GM23338 (cell line): ENCODE data around the gene NBAS. TPM values are rescaled to one million over a fixed set of nuclear protein-coding genes. Genes with fewer than 3 reads are reported as not detected.

ENCODE experiments used
- ATAC-seq: fragments of 200-7000 bp; cut with Tn5 transposase; 3 replicates; pipeline ENCODE4 v1.9.1; 2020
- DNase-seq: peaks from one replicate; pipeline ENCODE4 v3.0.0-alpha.2; 2015; ENCODE audit warnings: low spot score
- H2AFZ ChIP-seq: fragments of 200-600 bp; sonication (generic); 2 replicates; pipeline ENCODE4 v1.8.0; 2016; ENCODE audit warnings: antibody characterized with exemption, mild to moderate bottlenecking, moderate library complexity
- H3F3A ChIP-seq: fragments of 200-600 bp; sonication (generic); replicated peaks from 2 replicates; pipeline ENCODE4 v1.8.0; 2017; ENCODE audit warnings: antibody characterized with exemption, mixed run types, low read depth
- H3K27ac ChIP-seq: fragments of 200-600 bp; sonication (generic); 2 replicates; pipeline ENCODE4 v1.6.1; 2016; ENCODE audit warnings: low read depth
- H3K27me3 ChIP-seq: fragments of 200-600 bp; sonication (generic); 2 replicates; pipeline ENCODE4 v1.8.0; 2016; ENCODE audit warnings: mild to moderate bottlenecking, mixed run types, moderate library complexity; ENCODE audit not compliant: insufficient read depth
- H3K36me3 ChIP-seq: fragments of 200-600 bp; sonication (generic); 2 replicates; pipeline ENCODE4 v1.8.0; 2016; ENCODE audit warnings: mild to moderate bottlenecking; ENCODE audit not compliant: insufficient read depth
- H3K4me1 ChIP-seq: fragments of 200-600 bp; sonication (generic); 2 replicates; pipeline ENCODE4 v1.8.0; 2016; ENCODE audit warnings: mild to moderate bottlenecking, moderate library complexity; ENCODE audit not compliant: insufficient read depth
- H3K4me2 ChIP-seq: fragments of 200-600 bp; sonication (generic); 2 replicates; pipeline ENCODE4 v1.7.1; 2017; ENCODE audit warnings: mixed run types
- H3K4me3 ChIP-seq: fragments of 200-600 bp; sonication (generic); 2 replicates; pipeline ENCODE4 v1.6.1; 2016; ENCODE audit warnings: mixed run types
- H3K79me2 ChIP-seq: fragments of 200-600 bp; sonication (generic); replicated peaks from 2 replicates; pipeline ENCODE4 v1.8.0; 2017; ENCODE audit warnings: mild to moderate bottlenecking; ENCODE audit not compliant: insufficient read depth
- H3K9me2 ChIP-seq: fragments of 200-600 bp; sonication (generic); 2 replicates; pipeline ENCODE4 v1.8.0; 2017; ENCODE audit not compliant: insufficient read depth
- H4K20me1 ChIP-seq: fragments of 200-600 bp; sonication (generic); replicated peaks from 2 replicates; pipeline ENCODE4 v1.8.0; 2017; ENCODE audit warnings: mild to moderate bottlenecking; ENCODE audit not compliant: insufficient read depth
- H3K27ac Mint-ChIP-seq: 2 replicates; pipeline ENCODE4 v1.8.0; 2020; ENCODE audit warnings: inconsistent platforms, mild to moderate bottlenecking, moderate library complexity, mixed read lengths
- H3K27me3 Mint-ChIP-seq: 3 replicates; pipeline ENCODE4 v1.8.0; 2022; ENCODE audit warnings: low read depth, mild to moderate bottlenecking, moderate library complexity, mixed read lengths, inconsistent platforms; ENCODE audit not compliant: insufficient read depth, poor library complexity
- H3K36me3 Mint-ChIP-seq: 3 replicates; pipeline ENCODE4 v1.8.0; 2021; ENCODE audit warnings: low read depth, mild to moderate bottlenecking, inconsistent platforms, moderate library complexity, mixed read lengths
- H3K4me1 Mint-ChIP-seq: 3 replicates; pipeline ENCODE4 v1.8.0; 2020; ENCODE audit warnings: mild to moderate bottlenecking, inconsistent platforms, mixed read lengths
- H3K4me3 Mint-ChIP-seq: 3 replicates; pipeline ENCODE4 v1.8.0; 2021; ENCODE audit warnings: moderate library complexity, mild to moderate bottlenecking, inconsistent platforms, mixed read lengths
- H3K9me3 Mint-ChIP-seq: 3 replicates; pipeline ENCODE4 v1.8.0; 2020; ENCODE audit warnings: moderate library complexity, mild to moderate bottlenecking, inconsistent platforms, mixed read lengths
- CREB1 ChIP-seq: fragments of 250-450 bp; sonication (Bioruptor Pico); IDR thresholded peaks from 2 replicates; pipeline ENCODE4 v1.5.0; 2020; ENCODE audit warnings: low read depth, mild to moderate bottlenecking, moderate library complexity
- EZH2 ChIP-seq: fragments of 200-600 bp; sonication (generic); IDR thresholded peaks from one replicate; pipeline ENCODE4 v1.8.0; 2017; ENCODE audit warnings: antibody characterized with exemption, mild to moderate bottlenecking, low read depth; ENCODE audit not compliant: unreplicated experiment
- EZH2phosphoT487 ChIP-seq: fragments of 200-600 bp; sonication (generic); IDR thresholded peaks from one replicate; pipeline ENCODE4 v1.8.1; 2018; ENCODE audit warnings: antibody characterized with exemption; ENCODE audit not compliant: unreplicated experiment
- JUNB ChIP-seq: IDR thresholded peaks from one replicate; pipeline ENCODE4 v1.6.1; 2016; ENCODE audit warnings: antibody characterized with exemption; ENCODE audit not compliant: unreplicated experiment
- NANOG ChIP-seq: IDR thresholded peaks from 2 replicates; pipeline ENCODE4 v1.6.1; 2016; ENCODE audit warnings: antibody characterized with exemption, borderline replicate concordance
- POLR2AphosphoS5 ChIP-seq: IDR thresholded peaks from 2 replicates; pipeline ENCODE4 v1.6.1; 2016; ENCODE audit warnings: antibody characterized with exemption, low read depth
- STAT1 ChIP-seq: IDR thresholded peaks from one replicate; pipeline ENCODE4 v1.6.1; 2016; ENCODE audit warnings: antibody characterized with exemption; ENCODE audit not compliant: unreplicated experiment
- ZNF114 ChIP-seq: fragments of 250-450 bp; sonication (Bioruptor Pico); IDR thresholded peaks from 2 replicates; pipeline ENCODE4 v1.5.0; 2020; ENCODE audit warnings: mild to moderate bottlenecking, moderate library complexity
- ZNF331 ChIP-seq: fragments of 250-450 bp; sonication (Bioruptor Pico); IDR thresholded peaks from 2 replicates; pipeline ENCODE4 v1.5.0; 2020; ENCODE audit warnings: low read depth, mild to moderate bottlenecking, moderate library complexity
- polyA plus RNA-seq: library from polyadenylated mRNA; unstranded; fragments of >200 nt; fragmentation: Nextera tagmentation; extraction: Ambion mirVana; gene quantifications from 2 replicates; pipeline ENCODE4 v1.2.1, GENCODE V29; 2016
- total RNA-seq: library from RNA; depleted of rRNA; stranded (reverse); fragments of >200 nt; shearing (Covaris generic); gene quantifications from 2 replicates; pipeline ENCODE4 v1.2.3, GENCODE V29; 2014
- TF ChIP-seq, protein P1 (sequence below): fragments of 250-450 bp; sonication (Bioruptor Pico); IDR thresholded peaks from 2 replicates; pipeline ENCODE4 v1.5.0; 2020; ENCODE audit warnings: mild to moderate bottlenecking, moderate library complexity
- TF ChIP-seq, protein P2 (sequence below): IDR thresholded peaks from one replicate; pipeline ENCODE4 v1.6.1; 2018; ENCODE audit warnings: antibody characterized with exemption; ENCODE audit not compliant: unreplicated experiment
- TF ChIP-seq, protein P3 (sequence below): IDR thresholded peaks from 2 replicates; pipeline ENCODE4 v1.6.1; 2016; ENCODE audit warnings: antibody characterized with exemption
- TF ChIP-seq, protein P4 (sequence below), 2 experiments: fragments of 200-600 bp in 1 of 2; sonication (generic) in 1 of 2; conservative IDR thresholded peaks; 2 replicates each; pipeline versions ENCODE4 v1.5.1 to v1.6.1; 2016 to 2017; ENCODE audit warnings: antibody characterized with exemption in 2 of 2, low read depth in 2 of 2, mild to moderate bottlenecking in 2 of 2, moderate library complexity in 1 of 2

NBAS gene
- total and polyA plus RNA-seq, 2 experiments from 2014 or later = 24.8 to 38.9 TPM

DNA sequence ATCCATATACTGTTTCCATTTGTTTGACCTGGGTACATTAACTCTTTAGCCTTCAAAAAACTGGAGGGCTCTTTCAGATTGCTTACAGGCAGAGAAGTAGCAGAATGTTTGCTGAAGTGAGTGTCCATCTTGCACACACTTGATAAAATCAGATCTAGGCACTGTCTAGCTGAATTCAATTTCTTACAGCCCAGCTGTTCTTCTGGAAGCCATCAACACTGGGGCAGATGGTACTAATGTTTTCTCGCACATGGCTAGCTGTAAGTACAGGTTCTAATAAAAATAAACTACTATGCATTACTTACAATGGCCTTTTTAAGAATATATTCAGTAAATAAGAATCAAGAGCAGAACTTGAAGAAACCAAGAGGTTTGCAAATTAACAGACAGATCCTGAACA is 175.9 kb downstream of the NBAS start:
- no peaks in the 10 kb centered on the region for H3K36me3 ChIP-seq
- no peaks in the 10 kb centered on the region for H3F3A ChIP-seq
- Mint-ChIP-seq H3K4me3 (no peak overlapping the region), H3K9me3 (no peaks in the 10 kb centered on the region), H3K27ac (no peak overlapping the region), H3K27me3 (no peaks in the 10 kb centered on the region), H3K4me1 (peaks cover 7% of the 10 kb centered on the region; the same call in 2 of the 3 replicates), H3K36me3 (no peaks in the 10 kb centered on the region)
- H3K4me2 ChIP-seq = no peak overlapping the region
- no peak overlapping the region for H3K27ac ChIP-seq
- no peaks in the 10 kb centered on the region for H3K9me2 ChIP-seq
- H3K27me3 ChIP-seq = no peaks in the 10 kb centered on the region
- no peaks in the 10 kb centered on the region for H3K79me2 ChIP-seq
- TF ChIP-seq STAT1 (no peak), ZNF114 (CRISPR knock-in tag) (no peak), CREB1 (no peak), ZNF331 (no peak), JUNB (no peak), POLR2AphosphoS5 (no peak), EZH2 (no peak), NANOG (no peak), EZH2phosphoT487 (no peak)
- TF ChIP-seq, protein P1, sequence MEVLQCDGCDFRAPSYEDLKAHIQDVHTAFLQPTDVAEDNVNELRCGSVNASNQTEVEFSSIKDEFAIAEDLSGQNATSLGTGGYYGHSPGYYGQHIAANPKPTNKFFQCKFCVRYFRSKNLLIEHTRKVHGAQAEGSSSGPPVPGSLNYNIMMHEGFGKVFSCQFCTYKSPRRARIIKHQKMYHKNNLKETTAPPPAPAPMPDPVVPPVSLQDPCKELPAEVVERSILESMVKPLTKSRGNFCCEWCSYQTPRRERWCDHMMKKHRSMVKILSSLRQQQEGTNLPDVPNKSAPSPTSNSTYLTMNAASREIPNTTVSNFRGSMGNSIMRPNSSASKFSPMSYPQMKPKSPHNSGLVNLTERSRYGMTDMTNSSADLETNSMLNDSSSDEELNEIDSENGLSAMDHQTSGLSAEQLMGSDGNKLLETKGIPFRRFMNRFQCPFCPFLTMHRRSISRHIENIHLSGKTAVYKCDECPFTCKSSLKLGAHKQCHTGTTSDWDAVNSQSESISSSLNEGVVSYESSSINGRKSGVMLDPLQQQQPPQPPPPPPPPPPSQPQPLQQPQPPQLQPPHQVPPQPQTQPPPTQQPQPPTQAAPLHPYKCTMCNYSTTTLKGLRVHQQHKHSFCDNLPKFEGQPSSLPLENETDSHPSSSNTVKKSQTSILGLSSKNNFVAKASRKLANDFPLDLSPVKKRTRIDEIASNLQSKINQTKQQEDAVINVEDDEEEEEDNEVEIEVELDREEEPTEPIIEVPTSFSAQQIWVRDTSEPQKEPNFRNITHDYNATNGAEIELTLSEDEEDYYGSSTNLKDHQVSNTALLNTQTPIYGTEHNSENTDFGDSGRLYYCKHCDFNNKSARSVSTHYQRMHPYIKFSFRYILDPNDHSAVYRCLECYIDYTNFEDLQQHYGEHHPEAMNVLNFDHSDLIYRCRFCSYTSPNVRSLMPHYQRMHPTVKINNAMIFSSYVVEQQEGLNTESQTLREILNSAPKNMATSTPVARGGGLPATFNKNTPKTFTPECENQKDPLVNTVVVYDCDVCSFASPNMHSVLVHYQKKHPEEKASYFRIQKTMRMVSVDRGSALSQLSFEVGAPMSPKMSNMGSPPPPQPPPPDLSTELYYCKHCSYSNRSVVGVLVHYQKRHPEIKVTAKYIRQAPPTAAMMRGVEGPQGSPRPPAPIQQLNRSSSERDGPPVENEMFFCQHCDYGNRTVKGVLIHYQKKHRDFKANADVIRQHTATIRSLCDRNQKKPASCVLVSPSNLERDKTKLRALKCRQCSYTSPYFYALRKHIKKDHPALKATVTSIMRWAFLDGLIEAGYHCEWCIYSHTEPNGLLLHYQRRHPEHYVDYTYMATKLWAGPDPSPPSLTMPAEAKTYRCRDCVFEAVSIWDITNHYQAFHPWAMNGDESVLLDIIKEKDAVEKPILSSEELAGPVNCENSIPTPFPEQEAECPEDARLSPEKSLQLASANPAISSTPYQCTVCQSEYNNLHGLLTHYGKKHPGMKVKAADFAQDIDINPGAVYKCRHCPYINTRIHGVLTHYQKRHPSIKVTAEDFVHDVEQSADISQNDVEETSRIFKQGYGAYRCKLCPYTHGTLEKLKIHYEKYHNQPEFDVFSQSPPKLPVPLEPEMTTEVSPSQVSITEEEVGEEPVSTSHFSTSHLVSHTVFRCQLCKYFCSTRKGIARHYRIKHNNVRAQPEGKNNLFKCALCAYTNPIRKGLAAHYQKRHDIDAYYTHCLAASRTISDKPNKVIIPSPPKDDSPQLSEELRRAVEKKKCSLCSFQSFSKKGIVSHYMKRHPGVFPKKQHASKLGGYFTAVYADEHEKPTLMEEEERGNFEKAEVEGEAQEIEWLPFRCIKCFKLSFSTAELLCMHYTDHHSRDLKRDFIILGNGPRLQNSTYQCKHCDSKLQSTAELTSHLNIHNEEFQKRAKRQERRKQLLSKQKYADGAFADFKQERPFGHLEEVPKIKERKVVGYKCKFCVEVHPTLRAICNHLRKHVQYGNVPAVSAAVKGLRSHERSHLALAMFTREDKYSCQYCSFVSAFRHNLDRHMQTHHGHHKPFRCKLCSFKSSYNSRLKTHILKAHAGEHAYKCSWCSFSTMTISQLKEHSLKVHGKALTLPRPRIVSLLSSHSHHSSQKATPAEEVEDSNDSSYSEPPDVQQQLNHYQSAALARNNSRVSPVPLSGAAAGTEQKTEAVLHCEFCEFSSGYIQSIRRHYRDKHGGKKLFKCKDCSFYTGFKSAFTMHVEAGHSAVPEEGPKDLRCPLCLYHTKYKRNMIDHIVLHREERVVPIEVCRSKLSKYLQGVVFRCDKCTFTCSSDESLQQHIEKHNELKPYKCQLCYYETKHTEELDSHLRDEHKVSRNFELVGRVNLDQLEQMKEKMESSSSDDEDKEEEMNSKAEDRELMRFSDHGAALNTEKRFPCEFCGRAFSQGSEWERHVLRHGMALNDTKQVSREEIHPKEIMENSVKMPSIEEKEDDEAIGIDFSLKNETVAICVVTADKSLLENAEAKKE (CRISPR knock-in tag) = no peak
- TF ChIP-seq, protein P2, sequence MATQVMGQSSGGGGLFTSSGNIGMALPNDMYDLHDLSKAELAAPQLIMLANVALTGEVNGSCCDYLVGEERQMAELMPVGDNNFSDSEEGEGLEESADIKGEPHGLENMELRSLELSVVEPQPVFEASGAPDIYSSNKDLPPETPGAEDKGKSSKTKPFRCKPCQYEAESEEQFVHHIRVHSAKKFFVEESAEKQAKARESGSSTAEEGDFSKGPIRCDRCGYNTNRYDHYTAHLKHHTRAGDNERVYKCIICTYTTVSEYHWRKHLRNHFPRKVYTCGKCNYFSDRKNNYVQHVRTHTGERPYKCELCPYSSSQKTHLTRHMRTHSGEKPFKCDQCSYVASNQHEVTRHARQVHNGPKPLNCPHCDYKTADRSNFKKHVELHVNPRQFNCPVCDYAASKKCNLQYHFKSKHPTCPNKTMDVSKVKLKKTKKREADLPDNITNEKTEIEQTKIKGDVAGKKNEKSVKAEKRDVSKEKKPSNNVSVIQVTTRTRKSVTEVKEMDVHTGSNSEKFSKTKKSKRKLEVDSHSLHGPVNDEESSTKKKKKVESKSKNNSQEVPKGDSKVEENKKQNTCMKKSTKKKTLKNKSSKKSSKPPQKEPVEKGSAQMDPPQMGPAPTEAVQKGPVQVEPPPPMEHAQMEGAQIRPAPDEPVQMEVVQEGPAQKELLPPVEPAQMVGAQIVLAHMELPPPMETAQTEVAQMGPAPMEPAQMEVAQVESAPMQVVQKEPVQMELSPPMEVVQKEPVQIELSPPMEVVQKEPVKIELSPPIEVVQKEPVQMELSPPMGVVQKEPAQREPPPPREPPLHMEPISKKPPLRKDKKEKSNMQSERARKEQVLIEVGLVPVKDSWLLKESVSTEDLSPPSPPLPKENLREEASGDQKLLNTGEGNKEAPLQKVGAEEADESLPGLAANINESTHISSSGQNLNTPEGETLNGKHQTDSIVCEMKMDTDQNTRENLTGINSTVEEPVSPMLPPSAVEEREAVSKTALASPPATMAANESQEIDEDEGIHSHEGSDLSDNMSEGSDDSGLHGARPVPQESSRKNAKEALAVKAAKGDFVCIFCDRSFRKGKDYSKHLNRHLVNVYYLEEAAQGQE = no peak
- TF ChIP-seq, protein P3, sequence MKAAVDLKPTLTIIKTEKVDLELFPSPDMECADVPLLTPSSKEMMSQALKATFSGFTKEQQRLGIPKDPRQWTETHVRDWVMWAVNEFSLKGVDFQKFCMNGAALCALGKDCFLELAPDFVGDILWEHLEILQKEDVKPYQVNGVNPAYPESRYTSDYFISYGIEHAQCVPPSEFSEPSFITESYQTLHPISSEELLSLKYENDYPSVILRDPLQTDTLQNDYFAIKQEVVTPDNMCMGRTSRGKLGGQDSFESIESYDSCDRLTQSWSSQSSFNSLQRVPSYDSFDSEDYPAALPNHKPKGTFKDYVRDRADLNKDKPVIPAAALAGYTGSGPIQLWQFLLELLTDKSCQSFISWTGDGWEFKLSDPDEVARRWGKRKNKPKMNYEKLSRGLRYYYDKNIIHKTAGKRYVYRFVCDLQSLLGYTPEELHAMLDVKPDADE = no peak
- TF ChIP-seq, protein P4, sequence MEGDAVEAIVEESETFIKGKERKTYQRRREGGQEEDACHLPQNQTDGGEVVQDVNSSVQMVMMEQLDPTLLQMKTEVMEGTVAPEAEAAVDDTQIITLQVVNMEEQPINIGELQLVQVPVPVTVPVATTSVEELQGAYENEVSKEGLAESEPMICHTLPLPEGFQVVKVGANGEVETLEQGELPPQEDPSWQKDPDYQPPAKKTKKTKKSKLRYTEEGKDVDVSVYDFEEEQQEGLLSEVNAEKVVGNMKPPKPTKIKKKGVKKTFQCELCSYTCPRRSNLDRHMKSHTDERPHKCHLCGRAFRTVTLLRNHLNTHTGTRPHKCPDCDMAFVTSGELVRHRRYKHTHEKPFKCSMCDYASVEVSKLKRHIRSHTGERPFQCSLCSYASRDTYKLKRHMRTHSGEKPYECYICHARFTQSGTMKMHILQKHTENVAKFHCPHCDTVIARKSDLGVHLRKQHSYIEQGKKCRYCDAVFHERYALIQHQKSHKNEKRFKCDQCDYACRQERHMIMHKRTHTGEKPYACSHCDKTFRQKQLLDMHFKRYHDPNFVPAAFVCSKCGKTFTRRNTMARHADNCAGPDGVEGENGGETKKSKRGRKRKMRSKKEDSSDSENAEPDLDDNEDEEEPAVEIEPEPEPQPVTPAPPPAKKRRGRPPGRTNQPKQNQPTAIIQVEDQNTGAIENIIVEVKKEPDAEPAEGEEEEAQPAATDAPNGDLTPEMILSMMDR (conservative IDR thresholded peaks at IDR 0.05; ENCODE audit: low read depth in 2 of 2) = no peak
- no peaks in the 10 kb centered on the region for H4K20me1 ChIP-seq
- no peak for ATAC-seq
- no peak for DNase-seq
- no peak overlapping the region for H2AFZ ChIP-seq
- no peak overlapping the region for H3K4me3 ChIP-seq
- no peaks in the 10 kb centered on the region for H3K4me1 ChIP-seq
